Motor neuron (in vitro differentiated cells): ENCODE data around the gene RAB41. TPM values are rescaled to one million over a fixed set of nuclear protein-coding genes. Genes with fewer than 3 reads are reported as not detected.
"Not testable (repeated sequence)": the region's sequence is repeated elsewhere in the genome, so short reads cannot be mapped to it uniquely, and the experiment has no call there.

Experiments
- ATAC-seq, 8 experiments: fragments of 200-7000 bp; cut with Tn5 transposase; replicated peaks in 6 of 8; 2 replicates each; pipeline ENCODE4 v1.8.0; 2021; ENCODE audit warnings: mild to moderate bottlenecking in 8 of 8, moderate library complexity in 8 of 8
- H3K27ac ChIP-seq, 2 donors: fragments of 250-450 bp; sonication (Bioruptor Pico); 2 replicates each; pipeline ENCODE4 v1.9.0; 2021; ENCODE audit warnings: antibody characterized with exemption in 2 of 2, mild to moderate bottlenecking in 2 of 2, moderate library complexity in 1 of 2
- H3K4me1 ChIP-seq, 2 donors: fragments of 250-450 bp; sonication (Bioruptor Pico); replicated peaks in 1 of 2; 2 replicates each; pipeline ENCODE4 v1.6.1; 2021; ENCODE audit warnings: antibody characterized with exemption in 2 of 2, mild to moderate bottlenecking in 2 of 2, moderate library complexity in 1 of 2
- H3K4me3 ChIP-seq, 5 donors: fragments of 250-450 bp; sonication (Bioruptor Pico); 2 replicates each; pipeline ENCODE4 v1.9.0; 2021; ENCODE audit warnings: antibody characterized with exemption in 5 of 5, mild to moderate bottlenecking in 5 of 5, moderate library complexity in 4 of 5
- WGBS, 10 experiments: fragments of 450-650 bp; shearing (Covaris generic); methylation state at CpG; one replicate each; pipeline ENCODE4 v1.0.0; 2022; 5-methylcytosine and 5-hydroxymethylcytosine counted together
- in situ Hi-C, 9 experiments: fragments of 400-800 bp; cut with MboI; loops; one replicate each; pipeline ENCODE4 v1.15.0; 2021; ENCODE audit warnings: low sequenced_read_pairs in 9 of 9, low pct_unique_long_range_greater_than_20kb in 2 of 9; ENCODE audit not compliant: unreplicated experiment in 9 of 9
- total RNA-seq, 8 experiments: library from RNA; unstranded; fragments of 300-600 nt; gene quantifications; 2 replicates each; pipeline versions ENCODE4 v1.2.3 to v1.2.4, GENCODE V29; 2022

RAB41 gene
- total RNA-seq, 8 experiments from 2014 or later, result 0.18 to 1.4 (median 0.47) TPM; not detected in 3

DNA sequence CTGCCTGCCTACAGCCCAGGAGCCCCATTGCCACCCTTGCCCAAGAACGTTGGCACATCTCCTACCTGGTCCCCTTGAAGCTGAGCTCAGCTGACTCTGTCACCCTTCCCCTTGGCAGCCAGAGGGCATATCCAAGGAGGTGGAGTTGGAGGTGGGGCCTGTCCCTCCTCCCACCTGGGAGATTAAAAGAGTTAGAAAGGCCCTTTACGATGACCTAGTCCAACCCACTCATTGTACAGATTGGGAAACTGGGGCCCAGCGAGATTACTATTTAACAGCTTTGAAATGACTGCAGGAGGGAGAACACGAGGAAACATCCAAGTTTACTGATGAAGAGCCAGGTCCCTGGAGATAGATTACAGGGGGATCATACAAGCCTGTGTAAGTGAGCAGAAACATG, 21.9 kb upstream of the RAB41 start, which contains the start of gene P2RY4:
Gene P2RY4 (minus strand): TSS at position 101 of the 400 bp plus-strand sequence. CDS start 580 bp downstream, outside the sequence.
- in situ Hi-C loops, result no loop called here

GRCh38 chrX:70262952-70263567, 18.9 kb upstream of the RAB41 start:
- Histone ChIP-seq H3K4me1 (peaks cover 3 to 4% of the 10 kb centered on the region in 2 donors), H3K4me3 (no peak overlapping the region), H3K27ac (no peak overlapping the region)
- peak; percentile 70 to 99 (median 95) for ATAC-seq
- 0% methylated on average over 1 of the region's 7 CpGs; no CpG with 5 or more reads in 9 of the 10 experiments for WGBS, 10 experiments
- in situ Hi-C loops, result no loop called here

More for the DNA sequence above, 21.9 kb upstream of the RAB41 start, which contains the start of gene P2RY4:
- peaks cover 3 to 4% of the 10 kb centered on the region in 2 donors for H3K4me1 ChIP-seq
- WGBS, 10 experiments, result 10 to 83% (median 57%) methylated on average over 1 to 3 of the region's 4 CpGs; no CpG with 5 or more reads in 5 of the 10 experiments
- no peak within 1 kb of the TSS for H3K4me3 ChIP-seq
- ATAC-seq, result no peak
- H3K27ac ChIP-seq, result no peak within 1 kb of the TSS

GRCh38 chrX:70264784-70265183, 17.2 kb upstream of the RAB41 start:
- in situ Hi-C loops, result no loop called here
- Histone ChIP-seq H3K27ac (no peak overlapping the region), H3K4me3 (no peak overlapping the region), H3K4me1 (peaks cover 3 to 4% of the 10 kb centered on the region in 2 donors)
- no peak for ATAC-seq
- 21 to 76% (median 62%) methylated on average over 2 to 3 of the region's 3 CpGs; no CpG with 5 or more reads in 5 of the 10 experiments for WGBS, 10 experiments

GRCh38 chrX:70268034-70268433, 13.9 kb upstream of the RAB41 start, which contains the start of gene ARR3:
Gene ARR3, plus strand, starts transcription at chrX:70268334. Its CDS starts 1,052 bp downstream, at chrX:70269386.
- Histone ChIP-seq H3K4me3 (no peak within 1 kb of the TSS), H3K4me1 (no peaks in the 10 kb centered on the region), H3K27ac (no peak within 1 kb of the TSS)
- in situ Hi-C loops, result no loop called here
- ATAC-seq, result no peak

DNA sequence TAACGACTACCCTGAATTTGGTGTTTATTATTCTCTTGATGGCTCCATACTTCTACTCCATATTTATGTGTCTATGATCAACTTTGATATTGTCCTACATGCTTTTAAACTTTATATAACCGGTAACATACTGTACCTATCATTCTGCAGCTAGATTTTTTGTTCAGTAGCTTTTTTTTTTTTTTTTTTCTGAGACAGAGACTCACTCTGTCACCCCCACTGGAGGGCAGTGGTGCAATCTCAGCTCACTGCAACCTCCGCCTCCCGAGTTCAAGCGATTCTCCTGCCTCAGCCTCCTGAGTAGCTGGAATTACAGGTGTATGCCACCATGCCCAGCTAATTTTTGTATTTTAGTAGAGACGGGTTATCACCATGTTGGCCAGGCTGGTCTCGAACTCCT, 7.9 kb upstream of the RAB41 start:
- in situ Hi-C loops, H3K4me3 ChIP-seq, ATAC-seq, H3K27ac ChIP-seq, H3K4me1 ChIP-seq: not testable (repeated sequence)
- WGBS, 10 experiments, result 16 to 100% (median 78%) methylated on average over 1 to 3 of the region's 7 CpGs; no CpG with 5 or more reads in 2 of the 10 experiments

GRCh38 chrX:70279081-70279480, 2.9 kb upstream of the RAB41 start:
- H3K4me1 ChIP-seq, result no peaks in the 10 kb centered on the region
- H3K4me3 ChIP-seq, result no peak overlapping the region
- in situ Hi-C loops, result no loop called here
- ATAC-seq, result no peak
- H3K27ac ChIP-seq, result no peak overlapping the region
- 31 to 100% (median 72%) methylated on average over 1 to 3 of the region's 3 CpGs; no CpG with 5 or more reads in 6 of the 10 experiments for WGBS, 10 experiments

DNA sequence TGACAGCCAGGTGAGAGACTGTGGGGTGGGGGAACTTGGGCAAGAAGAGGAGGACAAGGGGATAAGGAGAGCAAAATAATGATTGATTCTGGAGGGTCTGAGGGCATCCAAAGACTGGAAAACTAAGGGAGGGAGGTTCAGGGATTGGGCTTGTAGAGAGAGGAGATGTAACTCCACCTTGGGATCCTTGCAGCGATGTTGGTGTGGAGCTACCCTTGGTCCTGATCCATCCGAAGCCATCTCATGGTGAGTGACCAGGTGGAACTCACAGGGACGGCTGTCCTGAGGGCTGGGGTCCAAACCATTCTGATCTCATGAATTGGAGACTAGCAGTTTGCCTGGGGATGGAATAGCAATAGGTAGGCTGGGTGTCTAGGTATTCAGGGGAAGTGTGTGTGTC, 1.4 kb upstream of the RAB41 start:
- no peaks in the 10 kb centered on the region for H3K4me1 ChIP-seq
- ATAC-seq, result no peak
- WGBS, 10 experiments, result 83 to 100% methylated on average over 1 to 2 of the region's 3 CpGs; no CpG with 5 or more reads in 8 of the 10 experiments
- H3K4me3 ChIP-seq, result no peak overlapping the region
- H3K27ac ChIP-seq, result no peak overlapping the region
- in situ Hi-C loops, result no loop called here

DNA sequence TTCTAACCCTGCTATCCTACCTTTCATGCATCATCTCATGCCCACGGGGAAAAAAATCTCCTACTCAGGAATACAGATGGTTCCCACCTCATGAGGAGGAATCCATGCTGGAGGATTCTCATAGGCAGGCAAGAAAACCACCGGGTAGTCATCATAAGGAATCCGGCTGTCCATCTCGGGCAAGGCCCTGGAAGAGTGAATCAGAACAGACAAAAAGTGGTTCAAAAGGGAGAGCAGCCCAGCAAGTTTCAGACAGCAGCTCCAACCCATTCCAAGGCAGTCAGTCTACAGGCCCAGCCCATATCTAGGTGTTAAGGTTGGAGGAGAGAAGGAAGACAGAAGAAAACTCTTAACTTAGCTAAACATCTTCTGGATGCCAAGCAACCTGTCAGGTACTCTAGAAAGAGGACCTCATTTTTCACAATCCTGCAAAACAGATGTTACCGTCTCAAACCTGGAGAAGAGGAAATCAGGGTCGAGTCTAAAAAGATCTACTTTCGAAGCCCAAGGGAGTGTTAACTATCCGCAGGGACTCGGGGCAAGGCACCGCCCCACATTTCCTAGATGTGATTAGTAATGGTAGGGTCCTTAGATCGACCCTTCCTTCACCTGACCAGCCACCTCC, 7.3 kb downstream of the RAB41 start:
- ATAC-seq, result peak in 2 of 8 experiments; percentile 39 to 42
- Histone ChIP-seq H3K4me3 (peak overlapping the region; percentile 54 to 72 (median 65)), H3K4me1 (peaks cover 3% of the 10 kb centered on the region in 2 donors), H3K27ac (peak overlapping the region; percentile 55 to 68)
- in situ Hi-C loops, result no loop called here
- WGBS, 10 experiments, result 0 to 62% (median 34%) methylated on average over 1 to 8 of the region's 11 CpGs; no CpG with 5 or more reads in 7 of the 10 experiments

GRCh38 chrX:70289793-70290770, 8.1 kb downstream of the RAB41 start, which contains the start of the genes KIF4A and PDZD11:
Gene KIF4A, plus strand, starts transcription at chrX:70290104. Its CDS starts 355 bp downstream, at chrX:70290459.
Gene PDZD11, minus strand, starts transcription at chrX:70289927. Its CDS starts 586 bp downstream, at chrX:70289341.
- 0 to 33% (median 2%) methylated on average over 2 to 21 of the region's 62 CpGs; no CpG with 5 or more reads in 4 of the 10 experiments for WGBS, 10 experiments
- peak within 1 kb of the TSS; percentile 54 to 72 (median 65) for H3K4me3 ChIP-seq
- peak within 1 kb of the TSS; percentile 55 to 68 for H3K27ac ChIP-seq
- peak; percentile 98 to 100 (median 99) for ATAC-seq
- peaks cover 3% of the 10 kb centered on the region in 2 donors for H3K4me1 ChIP-seq
- in situ Hi-C loops, result no loop called here

DNA sequence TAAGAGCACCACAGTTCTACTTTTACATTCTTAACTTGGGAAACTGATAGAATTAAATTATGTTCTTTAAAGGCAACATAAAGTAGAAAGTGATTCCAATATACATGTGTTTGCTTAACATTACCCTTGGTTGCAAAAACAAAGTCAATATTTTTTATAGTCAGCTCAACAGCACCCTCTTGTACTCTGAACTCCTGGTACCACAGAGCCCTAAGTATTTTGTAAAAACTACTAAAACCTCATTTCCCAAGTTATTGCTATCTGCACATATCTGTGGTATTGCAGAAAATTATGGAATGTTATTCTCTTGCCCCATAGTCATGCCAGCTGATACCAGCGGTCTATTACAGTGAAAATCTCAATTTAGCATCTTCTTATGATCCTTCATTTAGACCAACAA, 10.8 kb downstream of the RAB41 start:
- H3K27ac ChIP-seq, result no peak overlapping the region
- peaks cover 3% of the 10 kb centered on the region in 2 donors for H3K4me1 ChIP-seq
- in situ Hi-C loops, result no loop called here
- H3K4me3 ChIP-seq, result no peak overlapping the region
- WGBS, 10 experiments, result 0% methylated on average over 1 of the region's 1 CpG; no CpG with 5 or more reads in 5 of the 10 experiments
- ATAC-seq, result no peak

GRCh38 chrX:70293621-70294020, 11.6 kb downstream of the RAB41 start:
- Histone ChIP-seq H3K4me1 (peaks cover 3% of the 10 kb centered on the region in 2 donors), H3K4me3 (no peak overlapping the region), H3K27ac (no peak overlapping the region)
- in situ Hi-C loops, result no loop called here
- ATAC-seq, result no peak
- WGBS, 10 experiments, result 39 to 100% (median 87%) methylated on average over 2 to 5 of the region's 5 CpGs; no CpG with 5 or more reads in 2 of the 10 experiments

DNA sequence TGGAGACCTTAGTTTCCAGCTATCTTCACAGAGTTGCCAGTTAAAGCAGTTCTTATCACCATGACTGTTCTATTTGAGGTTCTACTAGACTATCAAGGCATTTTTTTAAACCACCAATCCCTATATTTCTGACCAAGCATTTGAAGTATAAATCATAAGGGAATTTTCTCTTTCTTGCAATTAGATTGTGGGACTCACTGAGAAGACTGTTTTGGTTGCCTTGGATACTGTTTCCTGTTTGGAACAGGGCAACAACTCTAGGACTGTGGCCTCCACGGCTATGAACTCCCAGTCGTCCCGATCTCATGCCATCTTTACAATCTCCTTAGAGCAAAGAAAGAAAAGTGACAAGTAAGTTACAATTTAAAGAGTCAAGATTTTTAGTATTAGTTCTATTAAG, 19.7 kb downstream of the RAB41 start:
- H3K4me1 ChIP-seq, result no peaks in the 10 kb centered on the region
- no peak overlapping the region for H3K27ac ChIP-seq
- in situ Hi-C loops, result loop anchor here in 1 of 9 experiments (25.0 kb wide), 1 partner anchor 111 kb away; the partner anchor contains the start of gene GDPD2
- no peak overlapping the region for H3K4me3 ChIP-seq
- peak in 3 of 8 experiments; percentile 38 to 41 (median 41) for ATAC-seq
- WGBS, 10 experiments, result 10 to 100% (median 40%) methylated on average over 1 to 3 of the region's 3 CpGs; no CpG with 5 or more reads in 5 of the 10 experiments
